ENCODE results near the gene CTAGE9. TPM values are rescaled to one million over a fixed set of nuclear protein-coding genes. Genes with fewer than 3 reads are reported as not detected.
"Not testable (repeated sequence)": the region's sequence is repeated elsewhere in the genome, so short reads cannot be mapped to it uniquely, and the experiment has no call there.

The CTAGE9 gene
- total RNA-seq, 1 donor from 2014 or later: not detected

DNA sequence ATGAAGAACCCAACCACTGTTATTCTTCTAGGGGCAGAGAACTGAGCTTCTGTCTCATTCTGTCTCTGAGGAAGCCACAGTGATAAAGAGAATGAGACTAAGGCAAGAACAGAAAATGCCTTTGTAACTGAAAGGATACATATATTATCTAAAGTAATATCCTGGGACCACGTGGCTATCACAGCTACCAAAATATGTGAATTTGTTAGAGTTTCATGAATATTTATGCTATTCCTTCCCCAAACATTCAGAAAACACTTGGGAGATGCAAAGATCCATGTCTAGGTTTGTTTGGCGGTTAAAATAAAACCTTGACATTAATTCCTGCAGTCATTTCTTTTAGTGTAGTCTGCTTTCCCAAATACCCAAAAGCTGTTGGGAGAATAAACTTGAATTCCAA lies 6.9 kb downstream of the CTAGE9 start:
- not testable (repeated sequence) for H3K9me3 ChIP-seq (ENCODE audit: insufficient read depth, low read depth, low read length); H3K9ac ChIP-seq (ENCODE audit: low read length); H4K20me1 ChIP-seq (ENCODE audit: insufficient read depth, low read length); H3K9me3 Mint-ChIP-seq (ENCODE audit: unreplicated experiment); H3K27me3 ChIP-seq (ENCODE audit: insufficient read depth, low read length); H3K4me1 Mint-ChIP-seq (ENCODE audit: low read depth, unreplicated experiment); H3K79me2 ChIP-seq (ENCODE audit: insufficient read depth, low read length); H3K27ac Mint-ChIP-seq (ENCODE audit: unreplicated experiment); H3K4me1 ChIP-seq (ENCODE audit: insufficient read depth, low read length); FAIRE-seq; H3K27ac ChIP-seq (ENCODE audit: low read depth, low read length); H2AFZ ChIP-seq (ENCODE audit: low read depth, low read length); H3K4me2 ChIP-seq (ENCODE audit: low read length); H3K4me3 ChIP-seq (ENCODE audit: insufficient read depth, low read depth, low read length); H3K27me3 Mint-ChIP-seq (ENCODE audit: low read depth, unreplicated experiment); H3K36me3 ChIP-seq (ENCODE audit: insufficient read depth, low read length); H3K4me3 Mint-ChIP-seq (ENCODE audit: unreplicated experiment); DNase-seq (ENCODE audit: low read depth); H3K36me3 Mint-ChIP-seq (ENCODE audit: low read depth, unreplicated experiment)

DNA sequence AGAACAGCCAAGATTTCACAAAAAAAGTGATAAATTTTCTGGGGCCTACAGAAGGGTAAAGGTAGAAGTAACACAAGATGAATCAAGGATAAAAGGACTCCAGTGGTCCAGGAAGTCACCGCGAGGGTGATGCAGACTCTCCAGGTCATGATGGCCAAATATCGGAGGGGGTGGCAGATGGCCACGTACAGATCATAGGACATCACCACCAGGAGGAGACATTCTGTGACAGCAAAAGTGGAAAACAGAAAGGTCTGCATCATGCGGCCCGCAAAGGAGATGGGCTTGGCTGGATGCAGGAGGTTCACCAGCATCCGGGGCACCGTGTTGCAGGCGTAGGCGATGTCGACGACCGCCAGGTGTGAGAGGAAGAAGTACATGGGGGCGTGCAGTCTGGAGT lies 10.0 kb downstream of the CTAGE9 start:
- not testable (repeated sequence) for H2AFZ ChIP-seq (ENCODE audit: low read depth, low read length); H3K27me3 ChIP-seq (ENCODE audit: insufficient read depth, low read length); H3K9me3 Mint-ChIP-seq (ENCODE audit: unreplicated experiment); H3K9me3 ChIP-seq (ENCODE audit: insufficient read depth, low read depth, low read length); H3K27ac Mint-ChIP-seq (ENCODE audit: unreplicated experiment); H3K4me3 Mint-ChIP-seq (ENCODE audit: unreplicated experiment); H3K4me1 ChIP-seq (ENCODE audit: insufficient read depth, low read length); H3K36me3 ChIP-seq (ENCODE audit: insufficient read depth, low read length); FAIRE-seq; DNase-seq (ENCODE audit: low read depth); H3K4me2 ChIP-seq (ENCODE audit: low read length); H3K27me3 Mint-ChIP-seq (ENCODE audit: low read depth, unreplicated experiment); H3K27ac ChIP-seq (ENCODE audit: low read depth, low read length); H3K4me3 ChIP-seq (ENCODE audit: insufficient read depth, low read depth, low read length); H3K9ac ChIP-seq (ENCODE audit: low read length); H3K36me3 Mint-ChIP-seq (ENCODE audit: low read depth, unreplicated experiment); H3K4me1 Mint-ChIP-seq (ENCODE audit: low read depth, unreplicated experiment); H4K20me1 ChIP-seq (ENCODE audit: insufficient read depth, low read length); H3K79me2 ChIP-seq (ENCODE audit: insufficient read depth, low read length)

DNA sequence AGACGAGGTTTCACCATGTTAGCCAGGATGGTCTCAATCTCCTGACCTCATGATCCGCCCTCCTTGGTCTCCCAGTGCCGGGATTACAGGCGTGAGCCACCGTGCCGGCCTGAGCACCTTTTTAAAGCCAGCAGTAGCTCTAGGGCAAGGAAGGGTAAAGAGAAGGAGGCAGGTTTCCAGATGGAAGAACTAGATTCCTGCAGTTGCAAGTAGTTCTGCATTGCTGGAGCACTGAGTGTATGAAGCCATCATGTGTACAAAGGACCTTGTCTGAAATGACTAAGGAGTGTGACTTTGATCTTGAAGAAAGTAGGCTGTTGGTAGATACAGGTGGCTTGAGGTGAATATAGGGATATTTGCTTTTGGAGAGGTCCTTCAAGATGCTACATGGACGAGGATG lies 13.9 kb downstream of the CTAGE9 start:
- Histone ChIP-seq H3K9ac (ENCODE audit: low read length) (no peak overlapping the region), H3K79me2 (ENCODE audit: insufficient read depth, low read length) (no peaks in the 10 kb centered on the region), H3K4me1 (ENCODE audit: insufficient read depth, low read length) (no peaks in the 10 kb centered on the region), H4K20me1 (ENCODE audit: insufficient read depth, low read length) (no peaks in the 10 kb centered on the region), H3K4me2 (ENCODE audit: low read length) (no peak overlapping the region), H3K9me3 (ENCODE audit: insufficient read depth, low read depth, low read length) (no peaks in the 10 kb centered on the region), H2AFZ (ENCODE audit: low read depth, low read length) (no peak overlapping the region), H3K27ac (ENCODE audit: low read depth, low read length) (no peak overlapping the region), H3K27me3 (ENCODE audit: insufficient read depth, low read length) (no peaks in the 10 kb centered on the region), H3K36me3 (ENCODE audit: insufficient read depth, low read length) (no peaks in the 10 kb centered on the region), H3K4me3 (ENCODE audit: insufficient read depth, low read depth, low read length) (no peak overlapping the region)
- Mint-ChIP-seq H3K9me3 (ENCODE audit: unreplicated experiment) (no peaks in the 10 kb centered on the region), H3K27me3 (ENCODE audit: low read depth, unreplicated experiment) (peaks cover 2% of the 10 kb centered on the region), H3K4me1 (ENCODE audit: low read depth, unreplicated experiment) (no peaks in the 10 kb centered on the region), H3K4me3 (ENCODE audit: unreplicated experiment) (no peak overlapping the region), H3K27ac (ENCODE audit: unreplicated experiment) (no peak overlapping the region), H3K36me3 (ENCODE audit: low read depth, unreplicated experiment) (no peaks in the 10 kb centered on the region)
- FAIRE-seq: no peak
- no peak for DNase-seq (ENCODE audit: low read depth)
- no peak for TF ChIP-seq EZH2 (IDR thresholded peaks at IDR 0.05; ENCODE audit: insufficient read depth, low read length)
- TF ChIP-seq, protein P1, sequence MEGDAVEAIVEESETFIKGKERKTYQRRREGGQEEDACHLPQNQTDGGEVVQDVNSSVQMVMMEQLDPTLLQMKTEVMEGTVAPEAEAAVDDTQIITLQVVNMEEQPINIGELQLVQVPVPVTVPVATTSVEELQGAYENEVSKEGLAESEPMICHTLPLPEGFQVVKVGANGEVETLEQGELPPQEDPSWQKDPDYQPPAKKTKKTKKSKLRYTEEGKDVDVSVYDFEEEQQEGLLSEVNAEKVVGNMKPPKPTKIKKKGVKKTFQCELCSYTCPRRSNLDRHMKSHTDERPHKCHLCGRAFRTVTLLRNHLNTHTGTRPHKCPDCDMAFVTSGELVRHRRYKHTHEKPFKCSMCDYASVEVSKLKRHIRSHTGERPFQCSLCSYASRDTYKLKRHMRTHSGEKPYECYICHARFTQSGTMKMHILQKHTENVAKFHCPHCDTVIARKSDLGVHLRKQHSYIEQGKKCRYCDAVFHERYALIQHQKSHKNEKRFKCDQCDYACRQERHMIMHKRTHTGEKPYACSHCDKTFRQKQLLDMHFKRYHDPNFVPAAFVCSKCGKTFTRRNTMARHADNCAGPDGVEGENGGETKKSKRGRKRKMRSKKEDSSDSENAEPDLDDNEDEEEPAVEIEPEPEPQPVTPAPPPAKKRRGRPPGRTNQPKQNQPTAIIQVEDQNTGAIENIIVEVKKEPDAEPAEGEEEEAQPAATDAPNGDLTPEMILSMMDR (IDR thresholded peaks at IDR 0.05; ENCODE audit: insufficient read depth, low read depth, low read length): no peak
